Endothelial cell of umbilical vein (primary cell): ENCODE measurements around the gene DTNA. TPM values are rescaled to one million over a fixed set of nuclear protein-coding genes. Genes with fewer than 3 reads are reported as not detected.

Experiments
- BruUV-seq: library from RNA; stranded (reverse); fragments of 400-500 nt; replicated peaks from 2 replicates; lab custom pipeline; 2021; lab: Mats Ljungman, UMichigan
- CTCF ChIA-PET: fragments of 300-600, 350-600 bp; sonication (Branson Sonifier 250); formaldehyde crosslinking; loops from one replicate; lab custom pipeline; 2021; ENCODE audit warnings: antibody characterized with exemption, inconsistent platforms; lab: Charles Lee
- POLR2A ChIA-PET: fragments of 300-600, 350-600 bp; sonication (Branson Sonifier 250); formaldehyde crosslinking; loops from one replicate; lab custom pipeline; 2021; ENCODE audit warnings: antibody characterized with exemption, inconsistent platforms; lab: Charles Lee
- DNase-seq: peaks from one replicate; pipeline ENCODE4 v3.0.0-alpha.2; 2011; ENCODE audit warnings: low read depth, low spot score
- FAIRE-seq: peaks from 2 replicates; lab custom pipeline; 2011; peaks lifted over from hg19 to GRCh38; lab: Jason Lieb, UNC
- H2AFZ ChIP-seq: 2 replicates; pipeline ENCODE4 v1.6.0; 2012; ENCODE audit warnings: low read depth, low read length, control low read depth, inconsistent platforms
- H3K27ac ChIP-seq: 2 replicates; pipeline ENCODE4 v1.5.1; 2011; ENCODE audit warnings: low read depth, mild to moderate bottlenecking, control low read depth, low read length, moderate library complexity; ENCODE audit not compliant: insufficient read depth
- H3K27me3 ChIP-seq, 2 experiments: 2 replicates each; pipeline versions ENCODE4 v1.6.0 to v1.6.1; 2011; ENCODE audit warnings: low read length in 2 of 2, mixed read lengths in 1 of 2; ENCODE audit not compliant: control insufficient read depth in 2 of 2, insufficient read depth in 2 of 2
- H3K36me3 ChIP-seq, 2 experiments: 2 replicates in 1 of 2; 3 replicates in 1 of 2; pipeline ENCODE4 v1.5.1; 2011; ENCODE audit warnings: low read length in 2 of 2, mild to moderate bottlenecking in 1 of 2, moderate library complexity in 1 of 2; ENCODE audit not compliant: control insufficient read depth in 2 of 2, insufficient read depth in 2 of 2; ENCODE audit errors: extremely low read depth in 1 of 2
- H3K4me1 ChIP-seq: 3 replicates; pipeline ENCODE4 v1.5.1; 2011; ENCODE audit warnings: mild to moderate bottlenecking, low read length; ENCODE audit not compliant: control insufficient read depth, insufficient read depth; ENCODE audit errors: extremely low read depth
- H3K4me2 ChIP-seq: 2 replicates; pipeline ENCODE4 v1.6.1; 2011; ENCODE audit warnings: low read length, control low read depth, mixed read lengths; ENCODE audit not compliant: insufficient read depth
- H3K4me3 ChIP-seq, 3 experiments: fragments of 200-600 bp in 1 of 3; sonication (generic), shearing (Covaris generic) in 1 of 3; replicated peaks in 1 of 3; 2 replicates each; pipeline ENCODE4 v1.5.1; 2011 to 2016; ENCODE audit warnings: control low read depth in 3 of 3, low read length in 3 of 3, mild to moderate bottlenecking in 2 of 3, inconsistent platforms in 1 of 3, low read depth in 1 of 3, moderate library complexity in 1 of 3; ENCODE audit not compliant: insufficient read depth in 1 of 3
- H3K79me2 ChIP-seq: 2 replicates; pipeline ENCODE4 v1.6.0; 2012; ENCODE audit warnings: low read length, inconsistent platforms; ENCODE audit not compliant: control insufficient read depth, insufficient read depth
- H3K9ac ChIP-seq: replicated peaks from 2 replicates; pipeline ENCODE3; 2011; ENCODE audit warnings: low read length, control low read depth; ENCODE audit not compliant: insufficient read depth; ENCODE audit errors: extremely low read depth
- H3K9me1 ChIP-seq: replicated peaks from 3 replicates; pipeline ENCODE4 v1.6.0; 2011; ENCODE audit warnings: mild to moderate bottlenecking, low read length; ENCODE audit not compliant: control insufficient read depth, insufficient read depth; ENCODE audit errors: extremely low read depth
- H3K9me3 ChIP-seq: replicated peaks from 2 replicates; pipeline ENCODE4 v1.5.1; 2012; ENCODE audit warnings: low read length, inconsistent platforms; ENCODE audit not compliant: control insufficient read depth, insufficient read depth
- H4K20me1 ChIP-seq: replicated peaks from 2 replicates; pipeline ENCODE3; 2011; ENCODE audit warnings: mild to moderate bottlenecking, low read length; ENCODE audit not compliant: control insufficient read depth, insufficient read depth; ENCODE audit errors: extremely low read depth
- CTCF ChIP-seq, 2 donors: IDR thresholded peaks; 1 replicate in 1 of 2; 2 replicates in 1 of 2; pipeline ENCODE4 v1.5.1; 2011; ENCODE audit warnings: low read length in 2 of 2, mild to moderate bottlenecking in 2 of 2, moderate library complexity in 2 of 2, control low read depth in 1 of 2, inconsistent platforms in 1 of 2, low read depth in 1 of 2; ENCODE audit not compliant: insufficient read depth in 1 of 2; ENCODE audit errors: extremely low read depth in 1 of 2
- EZH2 ChIP-seq: IDR thresholded peaks from 2 replicates; pipeline ENCODE4 v1.6.1; 2012; ENCODE audit warnings: borderline replicate concordance, low read depth, mild to moderate bottlenecking, moderate library complexity, low read length, inconsistent platforms; ENCODE audit not compliant: severe bottlenecking
- FOS ChIP-seq: IDR thresholded peaks from 2 replicates; pipeline ENCODE4 v1.6.1; 2011; ENCODE audit warnings: mild to moderate bottlenecking, low read length, moderate library complexity, borderline replicate concordance; ENCODE audit not compliant: insufficient read depth
- GATA2 ChIP-seq: IDR thresholded peaks from 2 replicates; pipeline ENCODE4 v1.7.0; 2011; ENCODE audit warnings: low read depth, mild to moderate bottlenecking, moderate library complexity, mixed read lengths, low read length; ENCODE audit not compliant: insufficient read length, insufficient read depth
- JUN ChIP-seq: IDR thresholded peaks from 2 replicates; pipeline ENCODE4 v1.6.1; 2011; ENCODE audit warnings: borderline replicate concordance, low read depth; ENCODE audit not compliant: insufficient read length, insufficient read depth
- MYC ChIP-seq: IDR thresholded peaks from one replicate; pipeline ENCODE4 v1.6.1; 2011; ENCODE audit warnings: mild to moderate bottlenecking, low read depth, low read length
- POLR2A ChIP-seq: IDR thresholded peaks from 2 replicates; pipeline ENCODE4 v1.6.1; 2012; ENCODE audit warnings: low read depth, mild to moderate bottlenecking, control low read depth, low read length
- POLR2AphosphoS5 ChIP-seq: IDR thresholded peaks from 2 replicates; pipeline ENCODE4 v1.6.1; 2012; ENCODE audit warnings: low read depth, mild to moderate bottlenecking, control low read depth, low read length, moderate library complexity; ENCODE audit not compliant: insufficient read depth
- dilution Hi-C: fragments of 300-500 bp; cut with MboI; formaldehyde crosslinking; loops from one replicate; pipeline ENCODE4 v1.15.0; 2019; ENCODE audit warnings: low sequenced_read_pairs; ENCODE audit not compliant: extremely low pct_ligation_motif_present
- intact Hi-C: fragments of 100-400 bp; cut with micrococcal nuclease; formaldehyde crosslinking; loops from one replicate; pipeline ENCODE4 v1.10.0; 2022
- polyA plus RNA-seq, 4 experiments: library from polyadenylated mRNA; depleted of rRNA in 3 of 4; stranded (reverse) in 3 of 4; unstranded in 1 of 4; fragments of >200 nt; gene quantifications; 2 replicates each; pipeline versions ENCODE4 v1.2.1 to v1.2.3, GENCODE V29; 2011 to 2012; ENCODE audit warnings: missing spikeins in 1 of 4
- total RNA-seq: library from RNA; stranded (reverse); gene quantifications from 2 replicates; pipeline ENCODE4 v1.2.3, GENCODE V29; 2021
- TF ChIP-seq, protein P1 (sequence below): IDR thresholded peaks from 2 replicates; pipeline ENCODE4 v1.6.1; 2011; ENCODE audit not compliant: insufficient read depth, insufficient read length

Gene DTNA
- total and polyA plus RNA-seq, 2 donors (not counting 3 experiments of a cell fraction or from before 2014, with no cell fraction given): 6.6 to 15.3 TPM

- Histone ChIP-seq H3K9ac (no peak overlapping the region), H3K9me1 (no peaks in the 10 kb centered on the region), H3K27me3 (no peaks in the 10 kb centered on the region), H3K4me1 (peaks cover 6% of the 10 kb centered on the region), H2AFZ (no peak overlapping the region), H3K27ac (no peak overlapping the region), H3K79me2 (no peaks in the 10 kb centered on the region), H3K9me3 (no peaks in the 10 kb centered on the region), H3K4me2 (no peak overlapping the region), H4K20me1 (no peaks in the 10 kb centered on the region), H3K4me3 (no peak overlapping the region), H3K36me3 (no peaks in the 10 kb centered on the region)
- CTCF ChIA-PET: no interaction called here
- intact Hi-C loops: no loop called here
- DNase-seq: no peak
- dilution Hi-C loops: no loop called here
- no TSS peak for BruUV-seq
- POLR2A ChIA-PET: no interaction called here
- TF ChIP-seq JUN (no peak), EZH2 (no peak), POLR2A (no peak), MYC (no peak)
- no peak for FAIRE-seq
These were observed 12.2 kb upstream of the DTNA start for GRCh38 chr18:34697891-34698290.

- Histone ChIP-seq H3K4me3 (no peak overlapping the region), H3K9me1 (no peaks in the 10 kb centered on the region), H4K20me1 (no peaks in the 10 kb centered on the region), H3K9me3 (no peaks in the 10 kb centered on the region), H3K27ac (no peak overlapping the region), H3K36me3 (no peaks in the 10 kb centered on the region), H3K4me2 (no peak overlapping the region), H3K79me2 (no peaks in the 10 kb centered on the region), H3K9ac (no peak overlapping the region), H3K27me3 (no peaks in the 10 kb centered on the region), H2AFZ (no peak overlapping the region), H3K4me1 (peaks cover 12% of the 10 kb centered on the region)
- BruUV-seq: no TSS peak
- intact Hi-C loops: no loop called here
- TF ChIP-seq CTCF (IDR thresholded peaks at IDR 0.05; ENCODE audit: extremely low read depth in 1 of 2, insufficient read depth in 1 of 2, low read depth in 1 of 2, low read length in 2 of 2): no peak
- no peak for TF ChIP-seq EZH2
- no peak for TF ChIP-seq FOS
- TF ChIP-seq GATA2: no peak
- TF ChIP-seq POLR2AphosphoS5: no peak
- TF ChIP-seq, protein P1, sequence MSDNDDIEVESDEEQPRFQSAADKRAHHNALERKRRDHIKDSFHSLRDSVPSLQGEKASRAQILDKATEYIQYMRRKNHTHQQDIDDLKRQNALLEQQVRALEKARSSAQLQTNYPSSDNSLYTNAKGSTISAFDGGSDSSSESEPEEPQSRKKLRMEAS: no peak
- TF ChIP-seq MYC: no peak
- no peak for FAIRE-seq
- dilution Hi-C loops: no loop called here
- DNase-seq: no peak
- ChIA-PET CTCF (no interaction called here), POLR2A (no interaction called here)
These were observed 8.2 kb upstream of the DTNA start for GRCh38 chr18:34701911-34702310.
